Skeletal muscle tissue (tissue), 4 donors: Measurements from ENCODE around the gene MAP3K9. TPM values are rescaled to one million over a fixed set of nuclear protein-coding genes. Genes with fewer than 3 reads are reported as not detected.

ENCODE experiments used
- H3K27ac ChIP-seq: one replicate; pipeline ENCODE4 v1.7.0; 2013; ENCODE audit warnings: mild to moderate bottlenecking, low read depth, low read length, inconsistent platforms
- H3K27me3 ChIP-seq, 3 donors: one replicate each; pipeline ENCODE4 v1.7.0; 2013; ENCODE audit warnings: low read length in 3 of 3; ENCODE audit not compliant: control insufficient read depth in 3 of 3, insufficient read depth in 3 of 3
- H3K36me3 ChIP-seq, 3 donors: one replicate each; pipeline ENCODE4 v1.7.0; 2013; ENCODE audit warnings: low read length in 3 of 3; ENCODE audit not compliant: control insufficient read depth in 3 of 3, insufficient read depth in 3 of 3
- H3K4me1 ChIP-seq, 3 donors: one replicate each; pipeline ENCODE4 v1.7.0; 2013; ENCODE audit warnings: low read length in 3 of 3, mild to moderate bottlenecking in 3 of 3; ENCODE audit not compliant: control insufficient read depth in 3 of 3, insufficient read depth in 3 of 3
- H3K4me3 ChIP-seq, 3 donors: one replicate each; pipeline ENCODE4 v1.7.0; 2013; ENCODE audit warnings: low read length in 3 of 3
- H3K9ac ChIP-seq, 3 donors: one replicate each; pipeline ENCODE4 v1.7.0; 2013; ENCODE audit warnings: low read length in 3 of 3, mild to moderate bottlenecking in 3 of 3, moderate library complexity in 2 of 3, low read depth in 1 of 3
- H3K9me3 ChIP-seq, 3 donors: one replicate each; pipeline ENCODE4 v1.7.0; 2013; ENCODE audit warnings: low read length in 3 of 3; ENCODE audit not compliant: control insufficient read depth in 3 of 3
- total RNA-seq: library from RNA; depleted of rRNA; stranded (reverse); fragments of >200 nt; gene quantifications from one replicate; pipeline ENCODE4 v1.2.3, GENCODE V29; 2014
- donor health status: Osteomylitis.

Gene MAP3K9
- total RNA-seq, 1 donor from 2014 or later: under 0.01 TPM

- no peak overlapping the region for H3K9ac ChIP-seq
- peaks cover 0 to 6% (median 5%) of the 10 kb centered on the region in 3 donors for H3K36me3 ChIP-seq
- H3K9me3 ChIP-seq: no peaks in the 10 kb centered on the region
- H3K4me3 ChIP-seq: no peak overlapping the region
- H3K27me3 ChIP-seq: no peaks in the 10 kb centered on the region
- no peak overlapping the region for H3K27ac ChIP-seq
- no peaks in the 10 kb centered on the region for H3K4me1 ChIP-seq
Observed at GRCh38 chr14:70741482-70741881, 67.8 kb downstream of the MAP3K9 start.

GRCh38 chr14:70735043-70735442 is 74.3 kb downstream of the MAP3K9 start:
- no peaks in the 10 kb centered on the region for H3K4me1 ChIP-seq
- H3K27ac ChIP-seq: no peak overlapping the region
- no peak overlapping the region for H3K9ac ChIP-seq
- no peaks in the 10 kb centered on the region for H3K27me3 ChIP-seq
- H3K4me3 ChIP-seq: no peak overlapping the region
- peaks cover 4 to 13% (median 5%) of the 10 kb centered on the region in 3 donors for H3K36me3 ChIP-seq
- no peaks in the 10 kb centered on the region for H3K9me3 ChIP-seq

GRCh38 chr14:70731447-70732239 is 77.7 kb downstream of the MAP3K9 start:
- H3K9me3 ChIP-seq: no peaks in the 10 kb centered on the region
- H3K27ac ChIP-seq: no peak overlapping the region
- H3K9ac ChIP-seq: no peak overlapping the region
- peaks cover 0 to 12% (median 4%) of the 10 kb centered on the region in 3 donors for H3K36me3 ChIP-seq
- H3K4me1 ChIP-seq: peaks cover 5 to 11% (median 10%) of the 10 kb centered on the region in 3 donors
- no peak overlapping the region for H3K4me3 ChIP-seq
- H3K27me3 ChIP-seq: no peaks in the 10 kb centered on the region

GRCh38 chr14:70730393-70730792 is 78.9 kb downstream of the MAP3K9 start:
- Histone ChIP-seq H3K4me1 (peaks cover 6 to 17% (median 11%) of the 10 kb centered on the region in 3 donors), H3K9ac (no peak overlapping the region), H3K9me3 (no peaks in the 10 kb centered on the region), H3K27ac (no peak overlapping the region), H3K27me3 (no peaks in the 10 kb centered on the region), H3K4me3 (no peak overlapping the region), H3K36me3 (peaks cover 0 to 10% (median 4%) of the 10 kb centered on the region in 3 donors)

GRCh38 chr14:70726651-70727375 is 82.5 kb downstream of the MAP3K9 start:
- H3K27ac ChIP-seq: no peak overlapping the region

GRCh38 chr14:70724944-70725343 is 84.4 kb downstream of the MAP3K9 start:
- Histone ChIP-seq H3K36me3 (peaks cover 0 to 3% (median 0%) of the 10 kb centered on the region in 3 donors), H3K4me1 (peaks cover 12 to 32% (median 21%) of the 10 kb centered on the region in 3 donors), H3K27ac (no peak overlapping the region), H3K4me3 (no peak overlapping the region), H3K9ac (no peak overlapping the region), H3K9me3 (no peaks in the 10 kb centered on the region), H3K27me3 (no peaks in the 10 kb centered on the region)

More at GRCh38 chr14:70726651-70727375, 82.5 kb downstream of the MAP3K9 start:
- Histone ChIP-seq H3K36me3 (peaks cover 0 to 10% (median under 1%) of the 10 kb centered on the region in 3 donors), H3K4me1 (peaks cover 8 to 21% (median 12%) of the 10 kb centered on the region in 3 donors), H3K9me3 (no peaks in the 10 kb centered on the region), H3K4me3 (no peak overlapping the region), H3K27me3 (no peaks in the 10 kb centered on the region), H3K9ac (no peak overlapping the region)

- Histone ChIP-seq H3K9me3 (no peaks in the 10 kb centered on the region), H3K4me3 (no peak overlapping the region), H3K27me3 (no peaks in the 10 kb centered on the region), H3K36me3 (no peaks in the 10 kb centered on the region), H3K27ac (no peak overlapping the region), H3K9ac (no peak overlapping the region), H3K4me1 (peaks cover 12 to 32% (median 21%) of the 10 kb centered on the region in 3 donors)
Observed at GRCh38 chr14:70724110-70724509, 85.2 kb downstream of the MAP3K9 start.

GRCh38 chr14:70723276-70723675 is 86.0 kb downstream of the MAP3K9 start:
- Histone ChIP-seq H3K36me3 (no peaks in the 10 kb centered on the region), H3K4me1 (peaks cover 12 to 32% (median 21%) of the 10 kb centered on the region in 3 donors), H3K9ac (no peak overlapping the region), H3K4me3 (no peak overlapping the region), H3K27me3 (no peaks in the 10 kb centered on the region), H3K9me3 (no peaks in the 10 kb centered on the region), H3K27ac (no peak overlapping the region)

- peaks cover 12 to 30% (median 19%) of the 10 kb centered on the region in 3 donors for H3K4me1 ChIP-seq
- no peak overlapping the region for H3K27ac ChIP-seq
- H3K9ac ChIP-seq: no peak overlapping the region
- no peak overlapping the region for H3K4me3 ChIP-seq
- no peaks in the 10 kb centered on the region for H3K36me3 ChIP-seq
- no peaks in the 10 kb centered on the region for H3K9me3 ChIP-seq
- H3K27me3 ChIP-seq: no peaks in the 10 kb centered on the region
Observed at GRCh38 chr14:70722418-70722817, 86.9 kb downstream of the MAP3K9 start.

GRCh38 chr14:70721542-70721941 is 87.8 kb downstream of the MAP3K9 start:
- H3K36me3 ChIP-seq: no peaks in the 10 kb centered on the region
- no peaks in the 10 kb centered on the region for H3K27me3 ChIP-seq
- no peak overlapping the region for H3K4me3 ChIP-seq
- no peak overlapping the region for H3K27ac ChIP-seq
- H3K9ac ChIP-seq: no peak overlapping the region
- H3K9me3 ChIP-seq: no peaks in the 10 kb centered on the region
- peaks cover 6 to 21% (median 11%) of the 10 kb centered on the region in 3 donors for H3K4me1 ChIP-seq
